ENCODE results near the gene EXOC6B. TPM values are rescaled to one million over a fixed set of nuclear protein-coding genes. Genes with fewer than 3 reads are reported as not detected.

The EXOC6B gene
- total and polyA plus RNA-seq, 2 of the 8 experiments (the other 6 are each of a cell fraction or from before 2014, with no cell fraction given): 13.5 to 33.0 TPM

GRCh38 chr2:72155151-72155550, 670.7 kb downstream of the EXOC6B start:
- CTCF ChIA-PET (ENCODE audit: partially characterized antibody): interaction anchor here (0.6 to 1.6 kb wide), 7 partner anchors 17 to 361 kb away, joined by 3 to 8 read pairs (median 3); no protein-coding TSS in a partner anchor
- POLR2A ChIA-PET (ENCODE audit: partially characterized antibody): interaction anchor here (0.6 kb wide), 1 partner anchor 566 kb away, joined by 3 read pairs; no protein-coding TSS in a partner anchor

More at GRCh38 chr2:72155151-72155550, 670.7 kb downstream of the EXOC6B start:
- Histone ChIP-seq H3K56ac (replicated peaks; ENCODE audit: insufficient read length, low read depth, low read length) (no peak overlapping the region), H4K8ac (ENCODE audit: extremely low read depth, insufficient read depth, low read length) (no peak overlapping the region), H3K27me3 (replicated peaks in 1 of 4; ENCODE audit: control insufficient read depth in 3 of 4, extremely low read depth in 1 of 4, insufficient read depth in 3 of 4, low read length in 3 of 4) (peaks cover 5 to 17% (median 16%) of the 10 kb centered on the region in 4 experiments), H4K91ac (replicated peaks; ENCODE audit: insufficient read length, low read length) (no peak overlapping the region), H2BK20ac (ENCODE audit: low read length) (no peak overlapping the region), H3K79me1 (ENCODE audit: low read depth, low read length) (no peaks in the 10 kb centered on the region), H3K27ac (ENCODE audit: low read depth, low read length) (no peak overlapping the region), H3K4me1 (replicated peaks in 1 of 4; ENCODE audit: control insufficient read depth in 3 of 4, insufficient read depth in 4 of 4, low read length in 3 of 4) (peaks cover 0 to 6% (median under 1%) of the 10 kb centered on the region in 4 experiments; a peak in 2 of 7 replicates), H3K4me3 (ENCODE audit: extremely low read depth in 1 of 4, insufficient read depth in 2 of 4, low read depth in 3 of 4, low read length in 4 of 4) (no peak overlapping the region), H2AFZ (ENCODE audit: low read length) (no peak overlapping the region), H3K9me3 (ENCODE audit: insufficient read depth in 2 of 2, low read depth in 1 of 2, low read length in 1 of 2) (no peaks in the 10 kb centered on the region), H3K9ac (replicated peaks in 1 of 4; ENCODE audit: extremely low read depth in 1 of 4, low read depth in 3 of 4, low read length in 3 of 4) (no peak overlapping the region), H3K36me3 (ENCODE audit: control insufficient read depth in 2 of 4, insufficient read depth in 4 of 4, low read length in 3 of 4) (no peaks in the 10 kb centered on the region), H2BK15ac (ENCODE audit: low read length) (no peak overlapping the region), H3K4ac (replicated peaks; ENCODE audit: insufficient read length, low read depth, low read length) (no peak overlapping the region), H4K20me1 (replicated peaks in 1 of 2; ENCODE audit: control insufficient read depth in 1 of 2, insufficient read depth in 2 of 2, low read length in 2 of 2) (peaks cover 0 to 1% of the 10 kb centered on the region in 2 experiments), H3K14ac (ENCODE audit: insufficient read length) (no peak overlapping the region), H3K23me2 (ENCODE audit: low read depth, low read length) (peaks cover under 1% of the 10 kb centered on the region), H3K4me2 (ENCODE audit: insufficient read depth in 1 of 2, low read depth in 2 of 2, low read length in 2 of 2) (no peak overlapping the region), H3K79me2 (ENCODE audit: control insufficient read depth in 1 of 2, insufficient read depth in 2 of 2, low read length in 2 of 2) (no peaks in the 10 kb centered on the region), H3K18ac (ENCODE audit: extremely low read depth, low read length) (no peak overlapping the region), H4K5ac (ENCODE audit: insufficient read length, low read depth, low read length) (no peak overlapping the region), H3K23ac (ENCODE audit: insufficient read length) (no peak overlapping the region), H2AK5ac (ENCODE audit: low read depth, low read length) (no peak overlapping the region), H2BK120ac (replicated peaks; ENCODE audit: low read depth, low read length) (no peak overlapping the region), H2BK12ac (ENCODE audit: low read depth, low read length) (no peak overlapping the region), H2BK5ac (ENCODE audit: low read depth, low read length) (no peak overlapping the region)
- FAIRE-seq (no peak), DNase-seq (ENCODE audit: low read depth in 1 of 2, low spot score in 2 of 2) (no peak)
- 86% methylated on average over 3 of the region's 3 CpGs; no CpG with 5 or more reads in 1 of the 2 experiments for WGBS, 2 experiments (ENCODE audit: extremely low coverage in 1 of 2, insufficient coverage in 1 of 2, insufficient read length in 1 of 2, insufficient replicate concordance in 2 of 2, low coverage in 1 of 2, low lambda C conversion rate in 2 of 2, missing lambda C conversion rate in 1 of 2)
- no peak for TF ChIP-seq EP300 (IDR thresholded peaks at IDR 0.05; ENCODE audit: borderline replicate concordance in 1 of 2, low read depth in 2 of 2, low read length in 2 of 2)
